PFSK-1 (cell line): ENCODE measurements around the gene PARD6B.

Experiments
- FOXP2 ChIP-seq: optimal IDR thresholded peaks from 2 replicates; pipeline ENCODE3; 2011; ENCODE audit warnings: borderline replicate concordance, control low read depth, inconsistent platforms; ENCODE audit not compliant: insufficient read depth; ENCODE audit errors: extremely low read length, extremely low read depth
- POLR2AphosphoS5 ChIP-seq: IDR thresholded peaks from 2 replicates; pipeline ENCODE4 v1.6.1; 2012; ENCODE audit warnings: low read depth, mild to moderate bottlenecking, control low read depth, low read length, moderate library complexity
- SIN3A ChIP-seq: IDR thresholded peaks from 2 replicates; pipeline ENCODE4 v1.6.1; 2012; ENCODE audit warnings: mild to moderate bottlenecking, low read length, moderate library complexity, borderline replicate concordance; ENCODE audit not compliant: insufficient read depth
- TAF1 ChIP-seq: IDR thresholded peaks from 2 replicates; pipeline ENCODE4 v1.6.1; 2012; ENCODE audit warnings: low read length, control low read depth, borderline replicate concordance; ENCODE audit not compliant: insufficient read depth
- TF ChIP-seq, protein P1 (sequence below), 2 experiments: IDR thresholded peaks; 2 replicates each; pipeline versions ENCODE4 v1.6.1 to v1.8.0; 2011 to 2012; ENCODE audit warnings: low read depth in 2 of 2, low read length in 2 of 2, control low read depth in 1 of 2, inconsistent platforms in 1 of 2, mild to moderate bottlenecking in 1 of 2, moderate library complexity in 1 of 2; ENCODE audit not compliant: insufficient read depth in 1 of 2

DNA sequence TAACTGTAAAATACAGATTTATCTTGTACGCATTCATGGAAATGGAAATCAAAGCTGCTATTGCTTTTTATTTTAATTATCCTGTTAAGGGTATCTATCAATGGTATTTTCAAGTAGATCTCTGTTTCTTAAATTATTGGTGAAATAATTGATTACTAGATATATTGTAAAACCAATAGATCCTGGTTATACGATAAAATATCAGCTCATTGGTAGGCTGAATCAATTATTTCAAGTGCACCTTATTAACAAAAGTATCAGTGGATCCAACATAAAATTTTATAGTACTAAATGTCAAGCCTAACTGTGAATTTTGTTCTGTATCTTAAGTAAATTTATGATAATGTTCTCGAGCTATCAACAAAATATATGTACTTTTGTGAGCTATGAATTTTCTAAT is 21.8 kb downstream of the PARD6B start:
- TF ChIP-seq, protein P1, sequence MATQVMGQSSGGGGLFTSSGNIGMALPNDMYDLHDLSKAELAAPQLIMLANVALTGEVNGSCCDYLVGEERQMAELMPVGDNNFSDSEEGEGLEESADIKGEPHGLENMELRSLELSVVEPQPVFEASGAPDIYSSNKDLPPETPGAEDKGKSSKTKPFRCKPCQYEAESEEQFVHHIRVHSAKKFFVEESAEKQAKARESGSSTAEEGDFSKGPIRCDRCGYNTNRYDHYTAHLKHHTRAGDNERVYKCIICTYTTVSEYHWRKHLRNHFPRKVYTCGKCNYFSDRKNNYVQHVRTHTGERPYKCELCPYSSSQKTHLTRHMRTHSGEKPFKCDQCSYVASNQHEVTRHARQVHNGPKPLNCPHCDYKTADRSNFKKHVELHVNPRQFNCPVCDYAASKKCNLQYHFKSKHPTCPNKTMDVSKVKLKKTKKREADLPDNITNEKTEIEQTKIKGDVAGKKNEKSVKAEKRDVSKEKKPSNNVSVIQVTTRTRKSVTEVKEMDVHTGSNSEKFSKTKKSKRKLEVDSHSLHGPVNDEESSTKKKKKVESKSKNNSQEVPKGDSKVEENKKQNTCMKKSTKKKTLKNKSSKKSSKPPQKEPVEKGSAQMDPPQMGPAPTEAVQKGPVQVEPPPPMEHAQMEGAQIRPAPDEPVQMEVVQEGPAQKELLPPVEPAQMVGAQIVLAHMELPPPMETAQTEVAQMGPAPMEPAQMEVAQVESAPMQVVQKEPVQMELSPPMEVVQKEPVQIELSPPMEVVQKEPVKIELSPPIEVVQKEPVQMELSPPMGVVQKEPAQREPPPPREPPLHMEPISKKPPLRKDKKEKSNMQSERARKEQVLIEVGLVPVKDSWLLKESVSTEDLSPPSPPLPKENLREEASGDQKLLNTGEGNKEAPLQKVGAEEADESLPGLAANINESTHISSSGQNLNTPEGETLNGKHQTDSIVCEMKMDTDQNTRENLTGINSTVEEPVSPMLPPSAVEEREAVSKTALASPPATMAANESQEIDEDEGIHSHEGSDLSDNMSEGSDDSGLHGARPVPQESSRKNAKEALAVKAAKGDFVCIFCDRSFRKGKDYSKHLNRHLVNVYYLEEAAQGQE (IDR thresholded peaks at IDR 0.05; ENCODE audit: insufficient read depth in 1 of 2, low read depth in 2 of 2, low read length in 2 of 2), result no peak
- no peak for TF ChIP-seq POLR2AphosphoS5
- no peak for TF ChIP-seq SIN3A
- no peak for TF ChIP-seq TAF1
- TF ChIP-seq FOXP2, result no peak
